GM15510 (cell line): ENCODE measurements around the gene HNF1A.

Source experiments
- POLR2A ChIP-seq: IDR thresholded peaks from 3 replicates; pipeline ENCODE4 v1.6.1; 2011; ENCODE audit warnings: borderline replicate concordance; ENCODE audit not compliant: insufficient read length; ENCODE audit errors: extremely low read depth

HNF1A gene

DNA sequence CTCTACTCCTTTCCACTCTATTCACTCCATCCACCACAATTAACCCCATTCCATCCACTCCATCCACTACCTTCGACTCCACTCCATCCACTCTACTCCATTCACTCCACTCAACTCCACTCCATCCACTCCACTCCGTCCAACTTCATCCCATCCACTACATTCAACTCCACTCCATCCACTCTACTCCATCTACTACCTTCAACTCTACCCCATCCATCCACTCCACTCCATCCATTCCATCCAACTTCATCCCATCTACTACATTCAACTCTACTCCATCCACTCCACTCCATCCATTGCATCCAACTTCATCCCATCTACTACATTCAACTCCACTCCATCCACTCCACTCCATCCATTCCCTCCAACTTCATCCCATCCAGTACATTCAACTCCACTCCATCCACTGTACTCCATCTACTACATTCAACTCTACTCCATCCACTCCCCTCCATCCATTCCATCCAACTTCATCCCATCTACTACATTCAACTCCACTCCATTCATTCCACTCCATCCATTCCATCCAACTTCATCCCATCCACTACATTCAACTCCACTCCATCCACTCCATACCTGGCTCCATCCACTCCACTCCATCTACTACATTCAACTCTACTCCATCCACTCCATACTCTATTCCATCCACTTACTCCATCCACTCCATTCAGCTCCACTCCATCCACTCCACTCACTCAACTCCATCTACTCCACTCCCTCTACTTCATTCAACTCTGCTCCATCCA, 16.4 kb downstream of the HNF1A start:
- no peak for TF ChIP-seq POLR2A

DNA sequence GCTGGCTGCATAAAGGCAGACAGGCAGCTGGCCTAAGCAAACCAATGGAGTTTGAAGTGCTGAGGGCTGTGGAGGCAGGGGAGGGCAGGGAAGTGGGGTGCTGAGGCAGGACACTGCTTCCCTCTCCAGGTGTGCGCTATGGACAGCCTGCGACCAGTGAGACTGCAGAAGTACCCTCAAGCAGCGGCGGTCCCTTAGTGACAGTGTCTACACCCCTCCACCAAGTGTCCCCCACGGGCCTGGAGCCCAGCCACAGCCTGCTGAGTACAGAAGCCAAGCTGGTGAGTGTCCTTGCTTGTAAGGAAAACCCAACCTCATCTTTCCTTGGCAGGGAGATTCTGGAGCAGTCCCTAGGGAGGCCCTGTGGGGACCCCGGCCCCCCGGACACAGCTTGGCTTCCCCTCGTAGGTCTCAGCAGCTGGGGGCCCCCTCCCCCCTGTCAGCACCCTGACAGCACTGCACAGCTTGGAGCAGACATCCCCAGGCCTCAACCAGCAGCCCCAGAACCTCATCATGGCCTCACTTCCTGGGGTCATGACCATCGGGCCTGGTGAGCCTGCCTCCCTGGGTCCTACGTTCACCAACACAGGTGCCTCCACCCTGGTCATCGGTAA, 17.9 kb downstream of the HNF1A start:
- TF ChIP-seq POLR2A = no peak

DNA sequence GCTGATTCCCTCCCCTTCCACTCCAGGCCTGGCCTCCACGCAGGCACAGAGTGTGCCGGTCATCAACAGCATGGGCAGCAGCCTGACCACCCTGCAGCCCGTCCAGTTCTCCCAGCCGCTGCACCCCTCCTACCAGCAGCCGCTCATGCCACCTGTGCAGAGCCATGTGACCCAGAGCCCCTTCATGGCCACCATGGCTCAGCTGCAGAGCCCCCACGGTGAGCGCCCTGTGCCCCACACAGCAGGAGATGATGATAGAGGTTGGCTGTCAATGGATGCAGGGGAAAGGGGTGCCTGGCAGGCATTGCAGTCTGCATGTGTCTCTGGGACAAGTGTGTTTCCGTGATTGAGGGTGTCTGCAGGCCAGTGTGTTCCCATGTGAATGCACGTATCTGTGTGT, 19.1 kb downstream of the HNF1A start:
- no peak for TF ChIP-seq POLR2A

DNA sequence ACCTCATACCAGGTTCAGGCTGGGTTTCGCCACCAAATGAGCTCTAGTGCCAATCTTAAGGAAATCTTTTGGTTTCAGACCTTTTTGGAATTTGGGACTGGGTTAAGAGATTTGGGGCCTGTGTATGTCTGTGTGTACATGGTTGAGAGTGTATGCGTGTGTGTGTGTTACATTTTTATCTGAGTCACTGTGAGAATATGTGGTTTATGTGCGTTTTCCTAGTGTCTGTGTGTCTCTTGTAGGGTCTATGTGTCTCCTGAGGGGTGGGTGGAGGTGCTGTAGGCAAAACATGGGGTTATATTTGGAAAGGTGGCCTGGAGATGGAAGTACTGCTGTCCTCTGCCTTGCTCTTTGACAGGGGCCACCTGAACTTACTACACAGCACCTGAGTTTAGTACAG, 20.1 kb downstream of the HNF1A start:
- TF ChIP-seq POLR2A = no peak

DNA sequence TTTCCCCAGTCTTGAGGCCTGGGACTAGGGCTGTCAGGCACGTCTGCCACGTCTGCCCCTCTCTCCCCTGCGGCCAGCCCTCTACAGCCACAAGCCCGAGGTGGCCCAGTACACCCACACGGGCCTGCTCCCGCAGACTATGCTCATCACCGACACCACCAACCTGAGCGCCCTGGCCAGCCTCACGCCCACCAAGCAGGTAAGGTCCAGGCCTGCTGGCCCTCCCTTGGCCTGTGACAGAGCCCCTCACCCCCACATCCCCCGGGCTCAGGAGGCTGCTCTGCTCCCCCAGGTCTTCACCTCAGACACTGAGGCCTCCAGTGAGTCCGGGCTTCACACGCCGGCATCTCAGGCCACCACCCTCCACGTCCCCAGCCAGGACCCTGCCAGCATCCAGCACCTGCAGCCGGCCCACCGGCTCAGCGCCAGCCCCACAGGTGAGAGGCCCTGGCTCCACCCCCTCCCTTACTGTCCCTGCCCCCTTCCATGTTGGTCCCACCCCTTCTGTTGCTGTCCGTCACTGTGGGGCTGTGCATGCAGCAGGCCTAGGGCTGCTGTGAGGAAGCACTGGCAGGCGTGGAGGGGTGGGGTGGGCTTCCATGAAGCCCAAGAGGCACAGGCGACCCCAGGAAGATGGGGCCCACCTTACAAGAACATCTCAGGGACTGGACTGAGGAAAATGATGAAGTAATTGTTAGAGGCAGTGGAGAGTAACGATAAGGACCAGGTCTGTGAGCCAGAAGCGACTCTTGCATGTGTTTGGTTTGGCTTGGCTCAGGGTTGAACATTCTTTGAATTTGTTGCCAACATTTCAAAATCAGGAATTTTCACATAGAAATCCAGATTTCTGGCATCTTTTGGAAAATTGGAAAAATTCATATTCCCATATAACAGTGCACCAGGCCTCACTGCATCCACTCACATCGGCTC, 21.1 kb downstream of the HNF1A start:
- TF ChIP-seq POLR2A = no peak

DNA sequence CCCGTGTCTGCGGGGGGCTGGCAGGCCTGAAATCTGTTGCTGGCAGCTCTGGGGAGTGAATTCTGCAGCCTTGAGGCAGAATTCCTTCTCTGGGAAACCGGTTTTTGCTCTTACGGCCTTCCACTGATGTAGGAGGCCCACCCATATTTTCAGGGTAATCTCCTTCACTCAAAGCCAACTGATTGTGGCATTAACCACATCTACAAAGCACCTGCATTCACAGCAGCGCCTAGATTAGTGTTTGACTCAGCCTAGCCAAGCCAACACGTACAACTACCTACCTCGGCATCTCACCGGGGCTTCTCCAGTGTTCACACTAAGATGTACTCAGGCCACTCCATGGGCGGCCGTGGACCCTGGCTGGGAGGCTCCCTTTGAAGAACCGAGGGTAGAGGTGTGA, 22.2 kb downstream of the HNF1A start:
- no peak for TF ChIP-seq POLR2A

DNA sequence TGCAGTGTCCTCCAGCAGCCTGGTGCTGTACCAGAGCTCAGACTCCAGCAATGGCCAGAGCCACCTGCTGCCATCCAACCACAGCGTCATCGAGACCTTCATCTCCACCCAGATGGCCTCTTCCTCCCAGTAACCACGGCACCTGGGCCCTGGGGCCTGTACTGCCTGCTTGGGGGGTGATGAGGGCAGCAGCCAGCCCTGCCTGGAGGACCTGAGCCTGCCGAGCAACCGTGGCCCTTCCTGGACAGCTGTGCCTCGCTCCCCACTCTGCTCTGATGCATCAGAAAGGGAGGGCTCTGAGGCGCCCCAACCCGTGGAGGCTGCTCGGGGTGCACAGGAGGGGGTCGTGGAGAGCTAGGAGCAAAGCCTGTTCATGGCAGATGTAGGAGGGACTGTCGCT, 22.7 kb downstream of the HNF1A start:
- TF ChIP-seq POLR2A = no peak

DNA sequence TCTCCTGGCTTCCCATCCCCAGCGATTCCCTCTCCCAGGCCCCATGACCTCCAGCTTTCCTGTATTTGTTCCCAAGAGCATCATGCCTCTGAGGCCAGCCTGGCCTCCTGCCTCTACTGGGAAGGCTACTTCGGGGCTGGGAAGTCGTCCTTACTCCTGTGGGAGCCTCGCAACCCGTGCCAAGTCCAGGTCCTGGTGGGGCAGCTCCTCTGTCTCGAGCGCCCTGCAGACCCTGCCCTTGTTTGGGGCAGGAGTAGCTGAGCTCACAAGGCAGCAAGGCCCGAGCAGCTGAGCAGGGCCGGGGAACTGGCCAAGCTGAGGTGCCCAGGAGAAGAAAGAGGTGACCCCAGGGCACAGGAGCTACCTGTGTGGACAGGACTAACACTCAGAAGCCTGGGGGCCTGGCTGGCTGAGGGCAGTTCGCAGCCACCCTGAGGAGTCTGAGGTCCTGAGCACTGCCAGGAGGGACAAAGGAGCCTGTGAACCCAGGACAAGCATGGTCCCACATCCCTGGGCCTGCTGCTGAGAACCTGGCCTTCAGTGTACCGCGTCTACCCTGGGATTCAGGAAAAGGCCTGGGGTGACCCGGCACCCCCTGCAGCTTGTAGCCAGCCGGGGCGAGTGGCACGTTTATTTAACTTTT, 23.6 kb downstream of the HNF1A start:
- TF ChIP-seq POLR2A = no peak

DNA sequence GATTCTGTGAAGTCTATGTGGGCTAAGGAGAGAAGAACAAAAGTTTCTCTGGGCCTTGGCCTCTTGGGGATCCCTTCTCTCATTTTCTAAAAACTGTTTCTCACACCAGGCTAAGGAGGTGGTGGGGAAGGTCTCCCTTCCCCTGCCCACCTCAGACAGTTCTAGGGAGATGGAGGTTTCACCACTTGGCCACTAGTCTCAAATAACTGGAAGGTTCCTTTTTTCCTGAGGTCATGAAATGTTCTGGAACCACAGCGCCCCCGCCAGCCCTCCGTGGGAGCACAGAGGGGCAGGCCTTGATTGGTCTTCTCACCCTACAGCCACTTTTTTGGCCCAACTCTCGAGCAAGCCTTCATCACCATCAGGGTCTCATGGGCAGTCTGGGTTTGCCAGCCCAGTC, 25.3 kb downstream of the HNF1A start:
- no peak for TF ChIP-seq POLR2A

DNA sequence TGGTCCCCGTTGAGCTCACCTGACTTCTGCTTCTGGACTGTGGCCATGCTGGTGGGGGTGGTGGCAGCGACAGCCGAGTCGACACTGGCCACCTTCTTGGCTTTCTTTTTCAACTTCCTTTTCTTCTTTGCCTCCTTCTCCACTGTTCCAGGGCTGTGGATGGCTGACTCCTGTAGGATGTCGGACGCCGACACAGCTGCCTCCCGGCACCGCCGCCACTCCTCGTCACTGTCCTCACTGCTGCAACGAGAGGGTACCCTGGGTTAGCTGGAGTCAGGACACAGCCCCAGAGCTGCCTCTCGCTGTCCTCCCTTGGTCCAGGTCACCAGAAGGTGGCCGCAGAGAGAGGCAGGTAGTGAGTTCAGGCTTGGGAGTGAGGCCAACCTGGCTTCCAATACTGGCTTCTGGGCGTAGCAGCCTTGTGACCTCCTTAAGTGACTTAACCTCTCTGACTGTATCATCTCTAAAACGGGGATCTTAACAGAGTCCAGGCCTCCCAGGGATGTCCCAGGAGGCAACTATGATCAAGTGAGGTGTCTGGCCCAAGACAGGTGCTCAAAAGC, 26.0 kb downstream of the HNF1A start:
- no peak for TF ChIP-seq POLR2A

DNA sequence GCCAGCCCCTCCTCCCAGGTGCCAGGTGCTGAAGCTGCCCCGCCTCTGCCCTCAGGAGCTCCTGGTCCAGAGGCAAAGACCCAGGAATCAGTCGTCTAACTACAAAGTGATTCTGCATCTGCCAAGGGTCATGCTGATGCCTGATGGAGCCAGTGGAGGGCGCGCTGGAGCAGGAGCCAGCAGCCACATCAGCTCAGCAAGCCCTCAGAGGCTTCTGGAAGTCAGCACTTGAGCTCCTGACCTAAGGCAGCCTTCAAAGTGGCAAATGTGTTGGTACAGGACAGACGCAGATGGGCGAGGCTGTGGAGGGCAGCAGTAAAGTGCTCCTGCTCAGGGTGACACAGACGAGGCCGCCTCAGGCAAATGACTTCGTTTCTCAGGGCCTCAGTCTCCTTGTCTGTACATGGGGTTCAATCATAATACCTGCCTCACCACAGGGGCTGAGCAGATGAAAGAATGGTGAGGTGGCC, 27.0 kb downstream of the HNF1A start:
- no peak for TF ChIP-seq POLR2A

DNA sequence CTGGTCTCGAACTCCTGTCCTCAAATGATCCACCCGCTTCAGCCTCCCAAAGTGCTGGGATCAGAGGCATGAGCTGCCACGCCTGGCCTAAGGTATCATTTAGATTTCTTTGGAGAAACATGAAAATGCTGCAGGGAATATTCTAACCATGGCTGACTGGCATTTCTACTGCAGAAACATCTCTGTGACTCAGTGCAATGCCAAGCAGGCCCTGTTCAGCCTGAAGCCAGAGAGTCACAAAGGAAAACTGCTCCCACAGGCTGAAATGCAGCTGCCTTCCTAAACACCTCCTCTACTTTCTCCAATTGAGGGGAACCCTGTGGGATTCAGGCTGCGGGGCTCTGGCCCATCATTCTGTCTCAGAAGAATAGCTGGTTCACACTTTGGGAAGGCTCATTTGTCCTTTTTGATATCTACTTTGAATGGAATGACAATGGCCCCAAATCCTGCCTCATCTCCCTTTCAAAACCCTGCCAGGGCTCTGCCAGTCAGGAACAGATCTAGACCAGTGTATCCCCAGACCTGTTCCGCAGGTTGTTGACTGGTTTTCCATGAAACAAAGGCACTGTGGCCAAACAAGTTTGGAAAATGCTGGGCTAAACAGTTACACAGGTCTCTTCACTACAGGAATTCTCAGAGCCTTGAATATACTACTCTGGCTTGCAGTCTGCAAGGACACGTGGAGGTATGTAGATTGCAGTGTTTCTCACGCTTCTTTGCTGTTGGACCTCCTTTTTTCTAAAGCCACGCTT, 30.2 kb downstream of the HNF1A start:
- TF ChIP-seq POLR2A = no peak

DNA sequence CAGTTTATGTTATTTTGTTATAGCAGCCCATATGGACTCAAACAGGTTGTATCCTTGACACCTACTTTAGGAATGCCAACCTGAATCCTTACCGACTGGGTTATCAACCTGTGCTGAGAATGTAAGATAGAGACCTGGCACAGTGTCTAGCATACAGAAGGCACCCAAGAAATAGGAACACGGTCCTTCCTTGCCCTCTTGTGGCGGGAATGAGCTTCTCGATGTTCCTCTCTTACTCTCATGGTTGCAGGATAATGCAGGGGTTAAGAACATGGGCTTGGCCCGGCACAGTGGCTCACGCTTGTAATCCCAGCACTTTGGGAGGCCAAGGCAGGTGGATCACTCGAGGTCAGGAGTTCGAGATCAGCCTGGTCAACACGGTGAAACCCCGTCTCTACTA, 31.4 kb downstream of the HNF1A start:
- TF ChIP-seq POLR2A = no peak

DNA sequence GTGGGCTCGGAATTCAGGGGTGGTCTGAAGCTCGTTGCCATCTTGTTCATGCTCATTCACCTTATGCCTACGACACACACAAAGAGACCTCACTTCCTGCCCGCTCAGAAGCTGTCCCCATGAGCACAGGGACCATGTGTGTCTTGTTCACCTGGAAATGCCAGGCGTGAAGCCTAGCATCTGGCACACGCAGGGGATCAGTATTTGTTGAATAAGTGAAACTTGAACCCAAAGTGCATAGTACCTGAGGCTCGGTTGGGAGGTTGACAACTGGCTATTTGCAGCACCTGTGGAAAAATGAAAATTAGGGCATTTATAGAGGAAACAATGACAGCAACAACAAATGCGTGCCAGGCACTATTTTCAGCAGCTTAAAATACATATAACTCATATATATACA, 32.5 kb downstream of the HNF1A start:
- TF ChIP-seq POLR2A = no peak
